GM19035 (cell line): ENCODE measurements around the gene MCF2L.
"Not testable (repeated sequence)": the region's sequence is repeated elsewhere in the genome, so short reads cannot be mapped to it uniquely, and the experiment has no call there.

Experiments
- ATAC-seq: cut with Tn5 transposase; IDR thresholded peaks from one replicate; pipeline ENCODE4 v1.9.1; 2021; ENCODE audit not compliant: unreplicated experiment

MCF2L gene, protein sequence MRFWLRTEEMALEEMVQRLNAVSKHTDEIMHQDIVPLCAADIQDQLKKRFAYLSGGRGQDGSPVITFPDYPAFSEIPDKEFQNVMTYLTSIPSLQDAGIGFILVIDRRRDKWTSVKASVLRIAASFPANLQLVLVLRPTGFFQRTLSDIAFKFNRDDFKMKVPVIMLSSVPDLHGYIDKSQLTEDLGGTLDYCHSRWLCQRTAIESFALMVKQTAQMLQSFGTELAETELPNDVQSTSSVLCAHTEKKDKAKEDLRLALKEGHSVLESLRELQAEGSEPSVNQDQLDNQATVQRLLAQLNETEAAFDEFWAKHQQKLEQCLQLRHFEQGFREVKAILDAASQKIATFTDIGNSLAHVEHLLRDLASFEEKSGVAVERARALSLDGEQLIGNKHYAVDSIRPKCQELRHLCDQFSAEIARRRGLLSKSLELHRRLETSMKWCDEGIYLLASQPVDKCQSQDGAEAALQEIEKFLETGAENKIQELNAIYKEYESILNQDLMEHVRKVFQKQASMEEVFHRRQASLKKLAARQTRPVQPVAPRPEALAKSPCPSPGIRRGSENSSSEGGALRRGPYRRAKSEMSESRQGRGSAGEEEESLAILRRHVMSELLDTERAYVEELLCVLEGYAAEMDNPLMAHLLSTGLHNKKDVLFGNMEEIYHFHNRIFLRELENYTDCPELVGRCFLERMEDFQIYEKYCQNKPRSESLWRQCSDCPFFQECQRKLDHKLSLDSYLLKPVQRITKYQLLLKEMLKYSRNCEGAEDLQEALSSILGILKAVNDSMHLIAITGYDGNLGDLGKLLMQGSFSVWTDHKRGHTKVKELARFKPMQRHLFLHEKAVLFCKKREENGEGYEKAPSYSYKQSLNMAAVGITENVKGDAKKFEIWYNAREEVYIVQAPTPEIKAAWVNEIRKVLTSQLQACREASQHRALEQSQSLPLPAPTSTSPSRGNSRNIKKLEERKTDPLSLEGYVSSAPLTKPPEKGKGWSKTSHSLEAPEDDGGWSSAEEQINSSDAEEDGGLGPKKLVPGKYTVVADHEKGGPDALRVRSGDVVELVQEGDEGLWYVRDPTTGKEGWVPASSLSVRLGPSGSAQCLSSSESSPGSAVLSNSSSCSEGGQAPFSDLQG

DNA sequence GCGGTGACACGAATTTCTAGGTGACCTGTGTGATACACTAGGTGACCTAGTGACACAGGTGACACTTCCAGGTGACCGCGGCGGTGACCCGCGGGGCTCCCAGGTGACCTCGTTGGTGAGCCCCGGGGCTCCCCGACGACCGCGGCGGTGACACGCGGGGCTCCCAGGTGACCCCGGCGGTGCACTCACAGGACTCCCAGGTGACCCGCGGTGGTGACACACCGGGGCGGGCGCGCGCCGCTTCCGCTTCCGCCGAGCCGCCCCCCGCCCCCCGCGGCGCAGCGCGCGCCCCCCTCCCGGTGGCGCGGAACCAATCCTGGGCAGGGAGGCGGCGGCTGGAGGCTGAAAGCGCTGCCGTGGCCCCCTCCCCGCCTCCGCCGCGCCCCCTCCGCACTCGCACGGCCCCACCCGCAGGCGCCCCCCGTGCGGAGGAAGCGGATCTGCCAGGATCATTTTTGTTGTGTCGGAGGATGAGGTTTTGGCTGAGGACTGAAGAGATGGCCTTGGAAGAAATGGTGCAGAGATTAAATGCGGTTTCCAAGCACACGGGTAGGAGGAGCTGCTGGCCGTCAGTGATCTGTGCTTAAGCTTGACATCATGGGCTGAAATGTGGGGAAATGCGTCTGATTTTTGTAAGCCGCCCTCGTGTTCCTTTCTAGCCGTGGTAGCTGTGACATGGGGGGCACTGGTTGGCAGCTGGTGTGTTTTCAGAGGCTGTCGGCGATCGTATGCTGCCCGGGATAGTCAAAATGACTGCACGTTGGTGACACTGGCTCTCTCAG, at the start of gene MCF2L:
Gene MCF2L, plus strand, starts transcription at position 305 of the 782 bp plus-strand sequence. Its CDS starts 166 bp downstream, at position 471.
- ATAC-seq, result no peak

DNA sequence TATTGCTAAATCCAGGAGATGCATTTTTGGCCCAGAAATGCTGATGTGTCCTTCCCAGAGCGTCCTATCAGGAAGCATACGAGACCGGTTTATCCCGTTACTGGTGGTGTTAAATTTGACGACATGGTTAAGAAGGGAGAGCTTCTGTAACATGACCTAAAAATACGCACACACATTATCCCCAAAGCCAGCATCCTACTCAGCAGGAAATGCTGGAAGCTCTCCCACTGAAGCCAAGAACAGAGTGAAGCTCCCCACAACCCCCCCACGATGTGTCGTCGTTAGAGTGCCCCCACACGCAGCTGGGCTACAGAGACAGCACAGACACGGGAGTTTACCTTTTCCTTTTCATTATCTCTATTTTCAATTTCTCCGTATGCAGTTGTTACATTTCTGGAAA, 45.1 kb upstream of the MCF2L start:
- ATAC-seq, result no peak

DNA sequence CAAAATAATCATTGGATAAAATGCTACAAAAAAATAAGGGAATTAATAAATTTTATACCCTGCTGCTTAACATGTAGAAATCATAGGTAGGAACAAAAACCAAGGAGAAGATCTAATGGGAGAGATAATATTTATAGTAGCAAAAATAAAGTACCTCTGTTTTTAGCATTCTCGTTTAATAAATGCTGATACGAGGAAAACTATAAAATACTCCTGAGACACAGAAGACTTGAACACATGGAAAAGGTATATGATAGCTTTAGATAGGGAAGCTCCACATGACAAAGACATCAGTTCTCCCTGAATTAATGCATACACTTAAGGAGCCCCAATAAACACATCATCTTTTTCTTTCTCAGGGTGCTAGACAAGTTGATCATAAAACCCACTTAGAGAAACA, 44.6 kb upstream of the MCF2L start:
- ATAC-seq, result no peak

DNA sequence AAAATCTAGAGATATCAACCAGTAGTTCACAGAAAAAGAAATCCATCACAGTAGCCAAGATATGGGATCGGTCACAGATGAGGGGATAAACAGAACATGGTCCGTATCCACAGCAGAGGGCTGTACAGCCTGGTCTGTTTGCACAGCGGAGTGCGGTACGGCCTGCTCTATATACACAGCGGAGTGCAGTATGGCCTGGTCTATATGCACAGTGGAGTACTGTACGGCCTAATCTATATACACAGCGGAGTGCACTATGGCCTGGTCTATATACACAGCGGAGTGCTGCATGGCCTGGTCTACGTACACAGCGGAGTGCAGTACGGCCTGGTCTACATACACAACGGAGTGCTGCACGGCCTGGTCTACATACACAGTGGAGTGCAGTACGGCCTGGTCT, 43.0 kb upstream of the MCF2L start:
- no peak for ATAC-seq

DNA sequence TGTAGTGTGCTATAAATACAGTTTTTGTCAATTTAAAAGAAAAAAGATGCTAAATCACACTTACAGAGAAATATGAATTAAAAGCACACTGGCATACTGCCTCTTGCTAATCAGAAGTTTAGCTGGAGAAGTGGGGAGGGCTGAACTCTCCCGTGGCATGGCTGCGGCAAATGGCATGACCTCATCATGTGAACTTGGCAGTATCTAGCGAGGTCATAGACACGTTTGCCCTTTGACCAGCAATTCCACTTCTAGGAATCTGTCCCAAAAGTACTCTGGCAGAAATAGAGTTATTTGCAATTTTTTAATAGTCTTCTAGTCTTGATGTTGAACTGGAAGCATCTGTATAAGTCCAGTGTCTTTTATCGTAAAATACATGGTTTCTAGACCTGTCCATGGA, 42.0 kb upstream of the MCF2L start:
- no peak for ATAC-seq

DNA sequence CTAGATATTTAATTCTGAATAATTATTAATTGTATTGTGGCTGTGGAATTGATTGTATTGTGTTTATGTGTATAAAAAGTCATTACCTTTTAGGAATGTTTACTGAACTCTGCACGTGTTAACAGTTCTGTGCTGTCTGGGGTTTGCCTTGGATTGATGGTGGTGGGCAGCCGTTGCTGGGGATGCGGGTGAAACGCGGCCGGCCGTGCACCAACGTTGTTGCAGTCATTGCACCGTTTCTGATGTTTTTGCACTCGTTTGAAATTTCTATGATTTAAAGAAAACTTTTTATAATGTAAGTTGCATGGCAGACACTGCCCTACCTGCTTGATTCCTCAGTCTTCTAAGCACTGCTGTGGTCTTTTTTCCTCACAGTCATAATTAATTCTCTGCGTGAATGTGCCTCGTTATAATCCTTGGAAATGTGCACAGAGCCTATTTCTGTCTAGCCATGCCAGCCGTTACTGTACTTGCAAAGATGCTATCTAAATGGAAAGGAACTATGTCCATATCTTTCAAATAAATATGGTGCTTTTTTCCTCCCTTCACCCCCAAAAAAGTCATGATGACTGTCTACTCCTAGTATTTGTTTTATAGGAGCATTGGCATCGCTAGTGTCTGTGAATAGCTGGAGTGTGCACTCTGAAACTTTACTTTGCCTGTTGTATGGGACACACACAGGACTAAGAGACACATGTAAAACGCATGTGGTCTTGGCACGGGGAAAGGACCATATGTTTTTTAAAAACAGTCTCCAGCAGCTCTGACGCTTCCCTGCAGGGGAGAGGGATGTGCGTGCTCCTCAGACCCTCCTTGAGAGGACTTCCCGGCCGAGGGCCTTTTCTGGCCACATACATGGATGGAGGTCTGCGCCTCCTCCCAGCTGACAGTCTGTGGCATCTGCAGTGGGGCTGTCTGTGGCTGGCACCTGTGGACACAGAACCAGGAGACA, 40.7 kb upstream of the MCF2L start:
- ATAC-seq, result no peak

DNA sequence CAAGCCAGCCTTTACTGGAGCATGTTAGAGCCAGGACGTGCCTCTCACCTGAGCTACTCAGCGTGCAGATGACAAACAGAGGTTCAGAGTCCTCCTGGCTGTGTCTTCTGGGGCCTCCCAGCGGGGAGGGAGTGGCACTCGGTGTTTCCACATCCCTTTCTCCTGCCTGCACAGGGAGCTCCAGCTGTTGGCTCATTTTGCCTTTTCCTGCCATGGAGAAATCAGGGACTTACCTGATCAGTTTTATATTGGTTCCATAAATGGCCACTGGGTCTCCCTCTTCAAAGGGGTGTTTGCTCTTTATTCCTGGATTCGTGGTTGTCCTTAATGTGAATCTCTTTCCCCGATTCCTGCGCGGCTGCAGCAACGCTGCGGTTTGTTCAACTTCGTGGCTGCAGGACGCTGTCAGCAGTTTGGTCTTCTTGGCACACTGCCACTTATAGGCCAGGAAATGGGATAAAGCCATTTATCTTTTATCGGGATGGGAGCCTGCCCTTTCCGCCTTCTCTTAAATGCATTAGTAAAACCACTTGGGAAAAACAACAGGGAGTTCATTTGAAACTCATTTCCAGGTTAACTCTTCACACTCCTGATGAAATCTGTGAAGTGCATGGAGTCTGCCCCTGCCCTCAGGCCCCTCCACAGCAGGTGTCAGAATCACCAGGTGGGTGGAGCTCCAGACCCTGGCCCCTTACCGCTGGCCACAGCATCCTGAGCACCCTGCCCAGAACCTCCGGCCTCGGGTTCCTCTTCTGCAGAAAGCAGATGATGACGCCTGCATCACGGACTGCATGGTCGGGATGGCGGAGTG, 39.8 kb upstream of the MCF2L start:
- ATAC-seq, result no peak

DNA sequence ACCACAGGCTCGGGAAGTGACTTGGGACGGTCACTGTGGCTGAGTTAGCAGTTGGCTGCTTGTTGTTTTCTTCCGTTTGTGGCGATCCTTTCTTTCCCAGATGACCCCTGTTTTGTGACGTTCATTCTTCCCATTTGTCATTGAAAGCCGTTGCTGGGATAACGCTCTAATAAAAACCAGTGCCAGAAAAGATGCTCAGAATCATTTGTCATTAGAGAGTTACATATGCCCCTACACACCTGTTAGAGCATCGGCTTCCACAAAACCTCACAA, 39.3 kb upstream of the MCF2L start:
- ATAC-seq, result no peak

DNA sequence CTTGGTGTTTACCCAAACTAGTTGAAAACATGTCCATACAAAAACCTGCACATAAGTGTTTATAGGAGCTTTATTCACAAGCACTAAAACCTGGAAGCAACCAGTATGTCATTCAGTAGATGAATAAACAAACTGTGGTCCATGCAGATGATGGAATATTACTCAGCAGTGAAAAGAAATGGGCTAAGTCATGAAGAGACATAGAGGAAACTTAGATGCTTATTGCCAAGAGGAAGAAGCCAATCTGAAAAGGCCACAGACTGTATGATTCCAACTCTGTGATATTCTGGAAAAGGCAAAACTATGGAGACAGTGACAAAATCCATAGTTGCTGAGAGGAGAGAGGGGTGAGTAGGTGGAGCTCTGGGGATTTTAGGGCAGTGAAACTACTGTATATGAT, 38.8 kb upstream of the MCF2L start:
- no peak for ATAC-seq

DNA sequence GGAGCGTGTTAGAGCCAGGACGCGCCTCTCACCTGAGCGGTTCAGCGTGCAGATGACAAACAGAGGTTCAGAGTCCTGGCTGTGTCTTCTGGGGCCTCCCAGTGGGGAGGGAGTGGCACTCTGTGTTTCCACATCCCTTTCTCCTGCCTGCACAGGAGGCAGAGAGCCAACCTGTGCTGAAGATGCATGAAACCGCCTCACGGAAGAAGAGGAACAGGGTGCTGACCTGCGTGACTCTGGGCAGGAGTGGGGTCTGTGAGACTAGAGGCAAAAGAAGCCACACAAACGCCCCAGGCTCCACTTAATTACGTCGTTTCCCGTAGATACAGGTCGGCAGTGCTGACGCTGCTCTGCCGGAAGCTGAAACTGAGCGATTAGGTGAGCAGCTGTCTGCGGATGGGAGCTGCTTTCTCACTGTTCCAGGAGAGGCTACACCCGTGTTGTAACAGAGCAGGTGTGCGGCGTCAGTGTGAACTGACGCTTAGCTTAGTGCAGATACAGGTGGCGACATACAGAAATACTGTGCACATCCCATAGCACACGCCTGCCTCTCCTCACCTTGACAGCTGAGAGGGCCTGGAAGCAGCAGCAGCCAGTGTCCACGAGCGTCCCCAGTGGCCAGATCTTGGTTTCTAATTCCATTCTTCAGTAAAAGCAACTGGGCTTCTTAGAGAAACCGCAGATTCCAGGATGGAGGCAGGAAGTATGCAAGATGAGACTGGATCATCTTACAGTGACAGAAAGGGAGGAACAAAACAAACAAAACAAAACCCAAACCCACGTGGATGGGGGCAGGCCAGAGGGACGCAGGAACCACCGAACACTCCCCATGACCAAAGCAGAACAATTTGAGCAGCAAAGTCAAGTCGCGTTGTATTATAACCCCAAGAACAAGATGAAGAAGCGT, 37.7 kb upstream of the MCF2L start:
- ATAC-seq, result no peak

DNA sequence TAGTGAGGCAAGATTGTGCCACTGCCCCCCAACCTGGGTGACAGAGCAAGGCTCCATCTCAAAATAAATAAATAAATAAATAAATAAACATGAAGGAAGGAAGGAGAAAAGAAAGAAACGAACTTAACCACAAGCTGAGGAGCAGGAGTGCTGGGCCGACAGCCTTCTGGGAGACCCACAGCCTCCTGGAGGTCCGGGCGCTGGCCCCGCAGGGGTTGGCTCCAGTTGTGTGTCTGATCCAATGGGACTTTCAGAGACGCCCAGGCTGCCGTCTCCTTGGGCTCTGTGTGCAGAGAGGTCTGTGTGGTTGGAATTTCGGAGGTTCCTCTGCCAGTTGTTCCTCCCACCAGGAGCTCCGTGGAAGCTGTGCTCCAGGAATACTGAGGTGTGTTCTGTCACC, 36.0 kb upstream of the MCF2L start:
- ATAC-seq, result no peak

DNA sequence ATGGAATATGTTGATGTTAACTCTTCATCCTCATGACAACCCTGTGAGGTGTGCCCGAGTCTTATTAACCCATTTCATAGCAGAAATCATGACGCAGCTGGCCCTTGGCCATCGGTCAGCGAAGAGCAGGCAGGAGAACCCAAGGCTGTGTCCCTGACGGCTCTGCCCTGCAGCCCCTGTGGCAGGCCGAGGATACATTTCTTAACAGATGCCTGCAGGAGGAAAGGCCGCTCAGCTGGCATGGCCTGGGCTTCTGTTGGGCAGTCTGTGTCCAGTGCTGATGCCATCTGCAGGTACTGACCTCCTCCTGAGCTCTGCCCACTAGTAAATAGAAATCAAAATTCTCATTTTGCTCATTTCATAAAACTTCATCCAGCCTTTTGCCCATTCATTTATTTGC, 35.4 kb upstream of the MCF2L start:
- no peak for ATAC-seq

DNA sequence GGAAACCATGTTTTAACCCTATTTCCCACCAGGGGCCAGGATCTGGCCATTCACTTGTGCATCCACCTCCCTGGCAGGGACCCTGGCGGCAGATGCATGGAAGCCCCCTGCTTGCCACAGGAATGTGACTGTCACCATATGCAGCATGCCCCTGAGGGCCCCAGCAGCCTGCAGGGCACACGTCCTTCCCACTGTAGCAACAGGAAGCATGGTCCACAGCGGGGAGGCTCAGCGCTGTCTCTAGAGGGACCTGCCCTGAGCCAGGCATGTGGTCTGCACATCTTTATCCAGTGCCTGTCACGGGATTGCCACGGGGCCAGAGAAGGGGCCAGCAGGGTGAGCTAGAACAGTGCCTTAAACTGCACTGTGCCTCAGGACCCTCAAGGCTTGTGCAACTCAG, 34.9 kb upstream of the MCF2L start:
- ATAC-seq, result no peak

DNA sequence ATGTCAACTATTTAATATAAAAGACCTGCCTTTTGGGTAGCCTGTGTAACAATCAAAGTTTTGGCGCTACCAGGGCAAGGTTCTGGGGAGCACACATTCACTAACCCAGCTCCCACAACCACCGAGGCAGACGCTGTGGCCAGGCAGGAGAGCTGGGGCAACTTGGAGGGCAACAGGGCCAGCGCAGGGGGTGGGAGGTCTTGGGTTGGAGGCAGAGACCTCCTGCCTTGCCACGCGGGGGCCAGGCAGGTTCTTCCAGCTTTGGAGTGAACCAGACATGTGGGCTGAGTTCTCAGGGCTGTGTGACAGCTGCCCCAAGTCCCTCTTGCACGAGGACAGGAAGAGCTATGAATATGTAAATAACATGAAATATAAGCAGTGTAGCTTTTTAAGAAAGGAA, 30.3 kb upstream of the MCF2L start:
- no peak for ATAC-seq

DNA sequence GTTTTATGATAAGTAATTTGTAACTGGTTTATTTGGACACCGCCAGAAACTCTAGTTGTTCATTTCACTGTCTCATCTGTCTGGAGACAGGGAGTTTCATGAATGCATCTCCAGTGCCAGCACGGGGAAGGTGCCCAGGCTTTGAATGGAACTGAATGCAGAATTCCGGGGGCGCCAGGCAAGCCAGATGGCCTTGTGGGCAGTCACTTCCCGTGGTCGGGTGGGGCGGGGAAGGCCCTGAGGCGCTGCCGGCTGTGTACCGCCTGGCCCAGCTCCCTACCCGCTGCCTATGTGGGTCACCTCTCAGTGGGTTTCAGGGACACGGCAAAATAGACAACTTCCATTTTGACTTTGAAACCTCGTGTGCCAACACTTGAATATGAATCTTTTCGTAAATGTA, 28.8 kb upstream of the MCF2L start:
- ATAC-seq, result no peak

DNA sequence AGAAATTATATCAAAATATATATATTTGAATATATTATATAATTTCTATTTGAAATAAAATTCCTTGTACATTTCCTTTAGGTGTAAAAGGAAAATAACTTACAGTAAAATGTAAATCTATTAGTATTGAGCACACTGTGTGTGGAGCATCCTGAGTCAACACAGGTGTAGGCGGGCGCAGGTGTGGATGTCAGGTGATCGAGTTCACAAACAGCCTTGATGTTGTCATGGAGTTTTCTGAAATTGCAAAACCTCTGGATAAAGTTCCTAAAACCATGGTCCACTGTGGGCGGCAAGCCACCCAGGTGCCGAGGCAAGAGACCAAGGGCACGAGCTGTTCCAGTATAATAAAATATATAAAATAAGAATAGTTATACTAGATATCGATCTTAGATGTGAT, 27.7 kb upstream of the MCF2L start:
- ATAC-seq, result no peak

DNA sequence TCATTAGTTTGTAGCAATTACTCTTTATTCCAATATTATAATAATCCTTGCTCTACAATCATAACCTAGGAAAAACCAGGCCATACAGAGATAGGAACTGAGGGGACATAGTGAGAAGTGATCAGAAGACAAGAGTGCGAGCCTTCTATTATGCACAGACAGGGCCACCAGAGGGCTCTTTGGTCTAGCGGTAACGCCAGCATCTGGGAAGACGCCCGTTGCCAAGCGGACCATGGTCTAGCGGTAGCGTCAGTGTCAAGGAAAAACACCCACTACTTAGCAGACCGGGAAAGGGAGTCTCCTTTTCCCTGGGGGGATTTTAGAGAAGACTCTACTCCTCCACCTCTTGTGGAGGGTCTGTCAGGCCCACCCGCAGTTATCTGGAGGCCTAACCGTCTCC, 27.2 kb upstream of the MCF2L start:
- ATAC-seq, result not testable (repeated sequence)

DNA sequence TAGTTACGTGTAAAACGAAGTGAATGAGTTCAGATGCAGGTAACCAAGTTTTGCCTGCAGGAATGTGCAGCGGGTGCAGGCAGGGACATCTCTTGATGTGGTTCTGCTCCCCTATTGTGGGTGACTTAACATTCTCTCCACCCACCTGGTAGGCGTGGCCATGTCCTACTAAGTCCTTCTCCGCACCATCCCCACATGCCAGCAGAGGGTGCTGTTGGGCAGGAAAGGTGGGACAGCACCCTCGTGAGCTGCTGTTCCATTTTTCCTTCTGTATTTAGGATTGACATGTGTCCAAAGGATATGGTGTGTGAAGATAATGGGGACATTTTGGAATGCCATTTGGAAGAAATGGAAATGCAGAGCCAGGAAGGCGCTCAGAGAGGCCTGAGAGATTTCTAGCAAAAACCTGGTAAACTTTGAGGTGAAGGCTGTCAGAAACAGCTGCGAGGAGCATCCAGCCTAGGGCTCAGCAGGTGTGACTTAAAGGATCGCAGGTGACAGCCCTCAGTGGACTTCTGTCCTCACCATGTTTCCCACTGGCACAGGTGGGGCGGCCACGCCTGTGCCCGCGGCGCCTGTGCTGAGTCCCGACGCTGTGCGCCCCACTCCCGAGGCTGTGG, 26.2 kb upstream of the MCF2L start:
- ATAC-seq, result peak; percentile 95
